Stimulated activated CD8-positive, alpha-beta memory T cell treated with anti-CD3 and anti-CD28 coated beads, Interleukin-12 subunit alpha, Interleukin-12 subunit beta, amount 100 ng/mL, for 24 hours (primary cell): ENCODE data around the gene CAMK2A.

Experiments
- DNase-seq: peaks from one replicate; pipeline ENCODE4 v3.0.0-alpha.2; 2020; ENCODE audit errors: extremely low read depth

CAMK2A gene

DNA sequence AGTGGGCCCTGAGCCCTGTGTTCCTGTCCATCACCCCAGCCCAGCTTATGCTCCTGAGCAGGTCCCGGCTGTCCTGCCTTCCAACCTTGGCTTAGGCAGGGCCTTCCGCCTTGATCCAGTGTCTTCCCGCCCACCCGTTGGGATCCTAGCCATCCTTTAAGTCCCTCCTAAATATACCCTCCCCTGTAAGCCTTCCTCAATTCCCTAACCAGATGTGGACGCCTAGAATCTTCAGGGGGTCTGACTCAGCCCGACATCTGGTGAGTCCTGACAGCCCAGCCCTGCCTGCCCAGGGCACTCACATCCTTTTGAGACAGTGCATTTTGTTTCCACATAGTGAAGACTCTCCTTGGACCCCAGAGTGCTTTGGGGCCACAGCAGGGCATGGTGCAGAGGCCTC, 76.0 kb downstream of the CAMK2A start:
- DNase-seq = no peak

DNA sequence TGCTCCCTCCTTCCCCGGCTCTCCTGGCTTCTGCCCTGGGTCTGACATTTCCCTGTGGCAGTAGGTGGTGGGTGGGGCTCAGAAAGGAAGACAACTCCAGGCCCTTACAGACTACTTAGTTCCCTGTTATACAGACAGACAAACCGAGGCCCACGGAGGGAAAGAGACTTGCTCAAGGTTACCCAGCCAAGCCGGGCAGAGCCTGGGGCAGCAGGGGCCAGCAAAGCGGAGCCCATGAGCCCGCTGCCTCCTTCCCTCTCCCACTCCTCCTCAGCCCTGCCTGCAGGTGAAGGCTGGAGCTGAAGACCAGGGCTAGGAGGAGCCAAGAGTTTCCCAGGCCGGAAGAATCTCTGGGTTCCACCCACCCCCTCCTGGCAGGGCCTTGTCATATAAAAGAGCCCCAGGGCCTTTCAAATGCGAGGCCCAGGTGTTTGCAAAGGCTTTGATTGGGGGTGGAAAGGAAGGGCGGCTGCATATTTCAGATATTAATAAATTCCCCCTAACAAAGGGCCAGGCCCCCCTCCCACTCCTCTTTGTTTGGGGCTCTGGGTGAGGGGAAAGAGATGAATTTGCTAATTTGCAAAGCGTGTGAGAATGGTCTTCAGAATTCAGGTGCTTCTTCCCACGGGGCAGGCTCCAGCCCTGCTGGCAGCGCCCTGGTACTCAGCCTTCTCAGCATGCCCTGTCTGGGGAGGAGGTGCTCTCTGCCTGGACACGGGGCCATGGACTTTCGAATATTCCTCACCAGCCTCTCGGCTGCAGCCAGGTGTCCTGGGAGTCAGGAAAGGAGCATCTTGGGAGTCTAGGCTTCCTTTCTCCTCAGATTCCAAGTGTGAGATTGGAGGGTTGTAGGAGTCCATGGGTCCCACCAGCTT, 78.2 kb downstream of the CAMK2A start:
- DNase-seq = no peak

- no peak for DNase-seq
Measured at GRCh38 chr5:150210644-150211043, 78.9 kb downstream of the CAMK2A start.

GRCh38 chr5:150209099-150209635, 80.4 kb downstream of the CAMK2A start:
- no peak for DNase-seq

- DNase-seq = no peak
Measured at GRCh38 chr5:150208187-150209098, 81.1 kb downstream of the CAMK2A start.

GRCh38 chr5:150206779-150207115, 82.8 kb downstream of the CAMK2A start:
- DNase-seq = no peak

- DNase-seq = no peak
Measured at GRCh38 chr5:150206098-150206778, 83.3 kb downstream of the CAMK2A start.

DNA sequence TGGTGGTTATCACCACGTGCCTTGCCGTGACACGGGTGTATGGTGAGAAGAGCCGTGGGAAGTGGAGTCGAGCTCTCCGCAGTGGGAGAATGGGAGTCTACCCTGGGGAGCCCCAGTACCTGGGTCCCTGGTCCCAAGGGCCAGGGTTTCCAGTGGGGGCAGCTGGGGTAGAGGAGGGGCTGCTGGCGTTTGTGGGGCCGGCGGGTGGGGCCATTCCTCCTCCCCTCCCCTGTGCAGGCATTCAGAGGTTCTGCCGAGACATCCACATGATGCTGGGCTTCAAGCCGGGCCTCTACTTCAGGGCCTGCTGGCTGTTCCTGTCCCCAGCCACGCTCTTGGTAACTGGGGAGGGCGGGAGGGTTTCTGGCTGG, 85.0 kb downstream of the CAMK2A start:
- no peak for DNase-seq

DNA sequence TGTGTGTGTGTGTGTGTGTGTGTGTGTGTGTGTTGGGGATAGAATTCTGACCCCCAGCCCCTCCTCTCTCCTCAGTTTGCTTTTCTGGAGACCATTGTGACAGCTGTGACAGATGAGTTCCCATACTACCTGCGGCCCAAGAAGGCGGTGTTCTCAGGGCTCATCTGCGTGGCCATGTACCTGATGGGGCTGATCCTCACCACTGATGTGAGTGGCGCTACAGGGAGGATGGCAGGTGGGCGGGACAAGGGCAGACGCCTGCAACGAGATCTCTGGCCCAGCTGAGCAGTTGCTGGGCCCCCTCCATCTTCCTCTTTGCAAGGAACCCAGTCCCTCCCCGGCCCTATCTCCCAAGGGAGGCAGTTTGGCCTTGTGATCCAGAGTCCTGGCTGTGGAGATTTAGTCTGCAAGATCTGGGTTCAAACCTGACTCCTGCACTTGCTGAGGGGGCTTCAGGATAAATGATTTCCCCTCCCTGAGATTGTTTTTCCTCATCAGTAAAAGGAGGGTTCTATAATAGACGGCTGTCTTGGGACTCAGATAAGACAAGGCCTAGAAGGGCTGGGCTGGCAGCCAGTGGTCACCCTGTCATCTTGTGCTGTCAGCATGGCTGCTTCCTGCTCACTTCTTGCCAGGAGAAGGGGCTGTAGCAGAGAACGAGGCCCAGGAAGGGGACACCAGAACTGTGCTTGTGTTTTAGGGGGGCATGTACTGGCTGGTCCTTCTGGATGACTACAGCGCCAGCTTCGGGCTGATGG, 85.6 kb downstream of the CAMK2A start:
- no peak for DNase-seq

- DNase-seq = no peak
Measured at GRCh38 chr5:150202501-150202900, 87.1 kb downstream of the CAMK2A start.

DNA sequence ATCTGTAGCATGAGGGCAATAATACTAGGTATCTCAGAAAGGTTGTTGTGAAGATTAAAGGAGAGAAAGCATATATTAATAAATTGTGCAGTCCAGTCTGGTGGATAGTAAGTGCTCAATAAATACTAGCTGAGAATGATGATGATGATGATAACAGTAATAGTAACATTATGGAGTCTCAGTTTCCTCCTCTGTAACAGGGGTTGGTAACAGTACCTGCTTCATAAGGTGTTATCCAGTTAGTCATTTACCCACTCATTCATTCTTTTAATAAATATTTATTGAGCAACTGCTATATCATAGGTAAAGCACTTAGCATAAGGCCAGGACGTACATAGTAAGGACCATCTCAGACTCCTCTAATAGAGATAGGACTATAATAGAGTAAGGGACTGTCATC, 92.1 kb downstream of the CAMK2A start:
- DNase-seq = no peak

DNA sequence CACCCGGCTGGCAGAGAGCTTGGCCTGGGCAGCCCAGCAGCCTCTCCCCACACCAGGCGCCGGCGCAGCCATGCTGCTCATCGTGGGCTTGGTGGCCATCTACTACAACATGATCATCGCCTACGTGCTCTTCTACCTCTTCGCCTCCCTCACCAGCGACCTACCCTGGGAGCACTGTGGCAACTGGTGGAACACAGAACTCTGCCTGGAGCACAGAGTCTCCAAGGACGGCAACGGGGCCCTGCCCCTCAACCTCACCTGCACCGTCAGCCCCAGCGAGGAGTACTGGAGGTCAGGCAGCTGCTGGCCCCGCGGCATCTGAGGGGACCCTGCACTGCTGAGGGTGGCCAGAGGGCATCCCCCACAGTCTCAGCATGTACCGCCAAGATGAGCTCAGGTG, 92.6 kb downstream of the CAMK2A start:
- no peak for DNase-seq

DNA sequence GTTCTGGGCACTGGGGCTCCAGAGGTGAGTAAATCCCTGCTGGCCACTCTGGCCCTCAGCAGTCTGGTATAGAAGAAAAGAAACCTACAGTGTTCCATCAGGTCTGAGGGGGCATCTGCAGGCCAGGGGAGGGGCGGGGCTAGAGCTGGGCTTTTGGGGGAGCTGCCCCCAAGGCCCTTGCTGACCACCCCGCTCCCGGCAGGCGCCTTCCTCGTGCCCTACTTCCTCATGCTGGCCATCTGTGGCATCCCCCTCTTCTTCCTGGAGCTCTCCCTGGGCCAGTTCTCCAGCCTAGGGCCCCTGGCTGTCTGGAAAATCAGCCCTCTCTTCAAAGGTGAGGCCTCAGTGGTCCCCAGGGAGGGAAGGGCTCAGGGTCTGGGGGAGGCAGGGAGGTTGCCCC, 93.1 kb downstream of the CAMK2A start:
- DNase-seq = no peak

DNA sequence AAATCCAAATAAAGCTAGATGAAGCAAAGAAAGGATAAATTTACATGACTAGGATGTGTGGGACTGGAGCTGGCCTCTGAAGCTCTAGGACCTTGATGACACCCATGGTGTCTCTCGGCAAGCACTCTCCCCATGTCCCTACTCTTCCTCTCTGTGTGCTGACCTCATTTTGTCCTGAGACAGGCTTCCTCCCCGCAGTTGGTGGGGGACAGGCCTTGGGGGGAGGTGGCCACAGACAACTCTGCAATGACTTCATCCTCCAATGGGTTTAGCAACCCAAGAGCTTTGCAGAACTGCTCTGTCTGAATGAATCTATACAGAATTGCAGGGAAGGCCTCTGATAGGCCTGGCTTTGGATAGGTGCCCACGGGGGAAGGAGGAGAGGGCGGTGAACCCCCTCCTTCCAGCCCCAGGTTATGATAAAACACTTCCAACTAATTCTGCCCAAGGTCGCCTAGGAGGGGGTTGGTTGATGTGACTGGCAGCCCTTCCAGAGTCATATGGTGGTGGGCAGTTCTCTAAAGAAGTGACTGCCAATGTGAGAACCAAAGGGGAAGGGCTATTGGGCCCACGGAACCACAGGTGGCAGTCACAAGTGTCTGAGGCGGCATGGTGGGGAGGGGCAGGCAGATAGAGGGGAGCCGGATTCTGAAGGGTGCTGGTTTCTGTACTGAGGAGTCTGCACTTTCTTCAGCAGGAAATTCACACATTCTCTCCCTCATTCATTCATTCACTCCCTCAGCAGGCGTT, 93.7 kb downstream of the CAMK2A start:
- DNase-seq = no peak

DNA sequence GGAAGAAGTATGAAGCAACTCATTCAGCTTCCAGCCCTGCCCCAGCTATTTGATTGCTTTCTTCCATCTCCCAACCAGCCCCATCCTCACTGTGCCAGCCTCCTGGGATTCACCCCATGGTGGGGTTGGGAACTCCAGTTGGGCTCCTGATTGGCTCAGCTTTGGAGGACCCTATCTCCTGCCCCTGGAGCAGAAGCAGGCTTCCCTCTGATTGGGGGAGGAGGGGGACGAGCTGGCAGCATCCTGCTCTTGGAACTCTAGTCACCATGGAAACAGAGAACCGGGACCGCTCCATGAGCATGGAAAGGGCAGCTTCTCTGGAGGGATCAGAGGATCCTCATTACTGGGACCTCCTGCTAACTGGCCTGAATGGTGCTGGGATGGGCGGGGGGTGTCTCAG, 97.1 kb downstream of the CAMK2A start:
- DNase-seq = no peak

DNA sequence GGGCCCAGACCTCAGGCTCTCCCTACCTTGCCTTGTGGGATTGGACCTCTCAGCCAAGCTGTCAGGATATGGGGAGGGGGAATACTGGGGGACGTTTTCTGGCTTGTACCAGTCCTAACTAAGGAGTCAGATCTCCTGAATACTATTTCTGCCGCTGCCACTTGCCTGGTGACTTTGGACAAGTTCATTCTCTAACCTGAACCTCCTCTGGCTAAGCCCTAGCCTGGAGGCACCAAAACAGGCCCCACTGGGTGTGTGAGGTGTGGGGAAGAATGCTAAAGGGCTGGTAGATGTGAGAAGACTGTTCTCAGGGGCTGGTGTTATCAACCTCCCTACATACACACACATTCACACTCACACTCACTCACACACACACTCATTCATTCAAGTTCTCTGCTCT, 98.6 kb downstream of the CAMK2A start:
- no peak for DNase-seq

DNA sequence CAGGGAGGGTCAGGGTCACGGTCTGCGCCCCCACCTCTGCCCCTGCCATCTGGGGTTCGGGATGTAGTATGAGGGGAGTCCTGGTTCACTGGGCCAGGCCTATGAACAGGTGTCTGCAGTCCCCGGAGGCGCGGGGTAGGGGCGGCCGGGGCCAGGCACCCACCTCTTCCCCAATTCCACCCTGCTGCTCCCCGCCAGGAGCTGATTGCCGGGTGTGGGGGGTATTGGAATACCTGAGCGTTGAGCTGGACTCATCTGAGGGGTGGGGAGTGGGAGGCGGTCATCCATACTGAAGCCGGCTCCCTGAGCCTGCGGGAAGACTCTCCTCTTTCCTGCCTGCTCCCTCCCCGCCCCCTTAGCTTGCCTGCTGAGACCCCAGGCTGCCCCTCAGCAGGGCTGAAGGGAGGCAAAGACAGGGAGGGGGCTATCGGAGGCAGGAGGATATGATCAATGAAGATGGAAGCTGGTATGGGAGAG, 99.0 kb downstream of the CAMK2A start:
- no peak for DNase-seq

- DNase-seq = no peak
Measured at GRCh38 chr5:150189728-150190502, 99.7 kb downstream of the CAMK2A start, which contains the start of gene SLC6A7. Gene SLC6A7, plus strand, starts transcription at chr5:150190062. Its CDS starts 266 bp downstream, at chr5:150190328.

DNA sequence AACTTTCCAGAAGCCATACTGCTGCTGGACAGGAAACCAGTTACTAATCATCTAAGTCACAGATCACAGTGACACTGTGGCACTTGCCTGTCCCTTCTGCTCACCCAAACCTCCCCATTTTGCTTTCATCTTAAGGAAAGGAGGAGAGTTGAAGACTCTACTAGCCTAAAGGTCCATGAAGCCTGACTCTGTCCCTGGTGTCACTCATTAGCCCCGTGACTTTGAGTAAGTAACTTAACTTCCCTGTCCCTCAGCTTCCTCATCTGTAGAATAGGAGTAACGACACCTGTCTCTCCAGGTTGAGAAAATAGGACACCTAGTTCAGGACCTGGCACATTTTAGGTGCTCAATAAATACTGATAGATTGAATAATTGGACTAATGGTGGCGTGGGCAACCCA, 100.2 kb downstream of the CAMK2A start:
- DNase-seq = no peak
